ENCODE data around the gene ZC3H15. TPM values are rescaled to one million over a fixed set of nuclear protein-coding genes. Genes with fewer than 3 reads are reported as not detected.

The ZC3H15 gene
- polyA plus RNA-seq, 3 donors, result 39.3 to 50.3 (median 48.8) TPM

DNA sequence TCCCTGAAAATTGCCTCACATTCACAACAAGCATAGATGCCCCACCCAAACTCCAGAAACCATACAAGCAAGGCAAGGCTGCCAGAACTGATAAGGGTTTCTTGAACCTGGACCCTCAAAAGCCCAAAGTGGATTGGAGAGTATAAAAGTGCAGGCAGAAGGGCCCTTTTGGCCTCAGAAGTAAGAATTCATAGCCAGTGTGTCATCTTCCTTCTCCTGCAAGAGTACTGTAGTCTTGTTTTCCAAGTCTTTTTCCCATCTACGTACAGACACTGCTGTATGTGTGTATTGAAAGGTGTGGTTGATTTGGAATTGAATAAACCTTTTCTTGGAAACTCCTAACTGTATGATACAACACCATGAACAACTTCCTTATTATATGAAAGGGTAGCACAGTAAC, 46.8 kb downstream of the ZC3H15 start:
- H3K27ac ChIP-seq (ENCODE audit: low read depth, low read length), result no peak overlapping the region
- 71 to 90% (median 81%) methylated on average over 1 of the region's 1 CpG for WGBS, 3 donors

GRCh38 chr2:186533717-186534116, 47.7 kb downstream of the ZC3H15 start:
- H3K27ac ChIP-seq (ENCODE audit: low read depth, low read length), result no peak overlapping the region

- 80 to 86% (median 82%) methylated on average over 3 of the region's 3 CpGs for WGBS, 3 donors
- H3K27ac ChIP-seq (ENCODE audit: low read depth, low read length), result no peak overlapping the region
Measured at GRCh38 chr2:186534406-186534805, 48.3 kb downstream of the ZC3H15 start.

DNA sequence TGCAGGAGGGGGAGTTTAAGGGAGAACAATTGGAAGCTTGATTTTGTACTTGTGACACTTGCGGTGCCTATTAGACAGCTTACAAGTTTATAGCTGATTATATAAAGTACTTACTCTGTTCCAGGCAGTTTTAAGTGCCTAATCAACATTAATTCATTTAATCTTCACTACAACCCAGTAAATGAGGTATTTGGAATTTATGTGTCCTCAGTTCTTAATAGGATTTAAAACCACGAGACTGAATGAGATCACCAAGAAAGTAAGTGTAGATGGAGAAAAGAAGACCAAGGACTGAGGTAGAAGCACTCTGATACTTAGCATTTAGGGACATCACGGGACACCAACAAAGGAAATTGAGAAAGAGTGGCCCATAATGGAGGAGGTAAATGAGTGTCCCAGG, 49.8 kb downstream of the ZC3H15 start:
- H3K27ac ChIP-seq (ENCODE audit: low read depth, low read length), result no peak overlapping the region
- WGBS, 3 donors, result 95 to 97% (median 96%) methylated on average over 3 of the region's 3 CpGs

GRCh38 chr2:186537019-186537418, 51.0 kb downstream of the ZC3H15 start:
- WGBS, 3 donors, result 86 to 88% (median 88%) methylated on average over 4 of the region's 4 CpGs
- no peak overlapping the region for H3K27ac ChIP-seq (ENCODE audit: low read depth, low read length)

GRCh38 chr2:186540941-186541340, 54.9 kb downstream of the ZC3H15 start:
- H3K27ac ChIP-seq (ENCODE audit: low read depth, low read length), result no peak overlapping the region
- WGBS, 3 donors, result 83 to 91% (median 83%) methylated on average over 4 of the region's 4 CpGs

GRCh38 chr2:186542002-186542401, 55.9 kb downstream of the ZC3H15 start:
- 85 to 93% (median 91%) methylated on average over 4 of the region's 4 CpGs for WGBS, 3 donors
- H3K27ac ChIP-seq (ENCODE audit: low read depth, low read length), result no peak overlapping the region

DNA sequence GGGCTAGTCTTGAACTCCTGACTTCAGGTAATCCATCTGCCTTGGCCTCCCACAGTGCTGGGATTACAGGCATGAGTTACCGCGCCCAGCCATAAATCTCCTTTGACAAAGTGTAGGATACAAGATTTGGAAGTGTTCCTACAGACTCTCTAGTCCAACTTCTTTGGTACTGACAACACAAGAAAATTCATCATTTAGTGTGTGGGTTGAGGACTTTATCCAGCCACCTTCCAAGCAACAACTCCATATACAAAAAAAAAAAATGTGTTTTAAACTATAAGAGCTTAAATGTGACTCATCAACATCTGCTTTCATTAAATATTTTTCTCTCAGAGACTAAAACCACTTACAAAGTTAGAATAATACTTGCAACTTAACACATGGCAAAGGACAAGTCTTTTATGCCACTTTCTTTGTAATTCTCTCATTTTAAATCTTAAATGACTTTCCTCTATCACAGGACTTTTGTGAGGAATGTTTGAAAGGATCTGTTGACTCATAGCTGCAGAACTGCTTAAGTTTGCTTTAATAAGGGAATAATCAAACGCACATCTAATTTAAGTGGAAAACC, 57.6 kb downstream of the ZC3H15 start:
- WGBS, 3 donors, result 64 to 83% (median 65%) methylated on average over 3 of the region's 3 CpGs
- H3K27ac ChIP-seq (ENCODE audit: low read depth, low read length), result no peak overlapping the region

GRCh38 chr2:186544255-186544675, 58.2 kb downstream of the ZC3H15 start:
- no peak overlapping the region for H3K27ac ChIP-seq (ENCODE audit: low read depth, low read length)
- 60 to 80% (median 67%) methylated on average over 1 of the region's 1 CpG for WGBS, 3 donors

DNA sequence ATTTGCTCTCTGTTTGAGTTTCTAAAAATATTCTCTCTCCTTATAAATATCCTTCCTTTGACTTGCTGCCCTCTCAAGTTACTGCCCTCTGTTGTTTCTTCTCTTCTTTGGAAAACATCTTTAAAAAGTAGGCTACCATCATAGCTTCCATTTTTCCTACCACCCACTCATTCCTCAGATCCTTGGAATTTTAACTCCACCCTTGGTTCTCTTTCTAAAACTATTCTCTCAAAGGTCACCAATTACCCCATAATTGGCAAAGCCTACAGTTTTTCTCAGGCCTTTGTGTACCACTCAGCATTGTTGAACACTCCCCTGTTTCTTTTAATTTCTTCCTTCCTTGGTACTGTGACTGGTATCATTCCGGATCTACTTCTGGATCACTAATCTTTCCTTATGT, 60.8 kb downstream of the ZC3H15 start:
- H3K27ac ChIP-seq (ENCODE audit: low read depth, low read length), result no peak overlapping the region
- WGBS, 3 donors, result 0 to 41% (median 2%) methylated on average over 1 of the region's 1 CpG

DNA sequence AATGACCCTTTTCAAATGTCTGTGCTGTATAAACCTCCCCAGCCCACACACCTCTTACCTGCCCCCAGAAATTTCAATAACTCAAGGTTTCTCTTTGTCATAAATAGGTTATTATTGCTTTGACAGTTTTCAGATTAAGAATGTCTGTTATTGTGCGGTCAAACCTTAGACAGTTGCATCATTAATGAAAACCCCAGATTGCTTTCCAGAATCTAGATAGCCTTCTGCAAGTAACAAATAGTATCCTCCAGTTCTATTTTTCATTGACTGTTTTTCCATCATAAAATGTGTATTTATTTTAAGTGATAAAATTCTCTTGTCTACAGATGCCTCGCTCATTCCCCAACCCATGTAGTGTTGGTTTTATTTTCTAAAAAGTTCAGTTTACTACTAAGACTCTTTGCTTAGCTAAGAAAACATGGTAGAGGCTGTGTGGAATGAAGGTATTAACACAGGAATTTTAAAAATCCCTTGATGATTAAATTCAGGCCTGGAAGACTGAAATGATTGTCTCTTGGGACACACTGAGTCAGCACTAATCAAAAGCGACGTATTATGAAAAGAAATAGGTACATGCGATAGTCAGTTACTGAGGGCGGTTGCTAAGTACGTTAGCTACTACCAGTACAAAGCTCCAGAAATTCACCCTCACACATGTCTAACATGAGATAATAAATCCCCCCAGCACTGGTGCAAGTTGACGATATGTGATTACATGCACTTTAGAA, 65.4 kb downstream of the ZC3H15 start:
- WGBS, 3 donors, result 82 to 88% (median 82%) methylated on average over 8 of the region's 8 CpGs

GRCh38 chr2:186554429-186554828, 68.4 kb downstream of the ZC3H15 start:
- no peak overlapping the region for H3K27ac ChIP-seq (ENCODE audit: low read depth, low read length)
- 63 to 73% (median 67%) methylated on average over 1 of the region's 1 CpG for WGBS, 3 donors

More for the DNA sequence above, 65.4 kb downstream of the ZC3H15 start:
- no peak overlapping the region for H3K27ac ChIP-seq (ENCODE audit: low read depth, low read length)

DNA sequence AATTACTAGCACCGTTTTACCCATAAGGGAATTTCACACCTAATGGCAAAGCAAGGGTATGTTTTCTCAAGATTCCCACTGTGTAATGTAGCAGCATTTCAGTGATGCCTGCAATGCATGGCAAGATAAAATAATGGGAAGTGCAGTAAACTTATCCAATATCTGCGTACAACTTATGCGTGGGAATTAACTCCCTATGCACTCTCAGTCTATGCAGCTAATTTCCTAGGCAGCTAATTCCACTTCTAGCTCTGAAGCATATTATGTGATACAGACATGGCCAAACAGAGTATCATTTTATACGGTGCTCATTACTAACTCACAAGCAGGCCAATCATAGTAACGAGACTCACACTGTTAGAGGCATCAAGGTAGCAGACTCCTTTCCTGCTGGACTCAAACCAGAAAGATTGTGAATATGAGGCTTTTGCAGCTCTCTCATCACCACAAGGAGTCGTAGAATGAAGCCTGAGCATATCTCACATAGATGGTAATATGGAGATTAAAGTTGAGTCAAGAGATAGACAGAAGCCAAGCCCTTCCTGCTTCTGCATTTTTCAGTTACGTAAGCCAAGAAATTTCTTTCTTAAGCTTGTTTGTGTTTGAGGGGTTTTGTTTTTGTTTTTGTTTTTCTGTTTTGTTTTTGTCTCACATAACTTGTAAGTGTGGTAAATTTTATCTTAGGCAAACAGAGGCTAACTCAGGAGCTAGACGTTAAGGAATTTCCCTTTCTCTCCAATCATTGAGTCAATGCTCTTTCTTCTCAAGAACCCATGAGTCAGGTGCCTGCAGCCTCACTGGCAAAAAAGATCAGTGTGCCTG, 69.0 kb downstream of the ZC3H15 start:
- 75 to 76% (median 75%) methylated on average over 8 of the region's 8 CpGs for WGBS, 3 donors
- no peak overlapping the region for H3K27ac ChIP-seq (ENCODE audit: low read depth, low read length)

DNA sequence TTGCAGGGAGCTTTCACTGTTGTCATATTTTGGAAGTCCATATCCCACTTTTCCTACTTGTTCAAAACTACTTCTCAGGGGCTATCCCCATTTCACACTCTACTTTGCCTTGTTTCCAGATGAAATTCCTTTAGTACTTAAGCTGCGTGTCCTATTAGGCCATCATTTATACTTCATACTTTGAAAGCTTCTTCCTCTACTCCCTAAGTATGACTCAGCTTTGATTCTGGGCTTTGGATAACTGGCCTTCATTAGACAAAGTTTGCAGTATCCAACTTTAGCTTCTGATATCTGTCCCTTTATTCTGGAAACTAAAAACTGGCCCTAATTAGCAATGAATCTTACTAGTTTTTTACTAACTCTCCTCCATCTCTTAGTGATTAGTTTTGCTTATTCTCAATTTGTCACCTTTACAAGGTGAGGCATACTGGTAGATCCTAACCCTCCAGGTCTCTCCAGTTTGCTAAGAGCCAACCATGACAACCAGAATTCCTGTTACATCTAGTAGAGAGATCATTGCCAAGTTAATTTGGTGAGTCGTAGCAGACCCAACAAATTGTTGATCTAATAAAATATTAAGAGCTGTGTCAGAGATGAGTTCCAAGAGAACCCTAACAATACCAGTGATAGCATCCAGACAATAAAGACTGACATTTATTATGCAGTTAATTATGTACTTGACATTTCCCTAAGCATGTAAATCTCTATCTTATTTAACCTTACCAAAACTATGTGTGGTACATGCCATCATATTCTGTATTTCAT, 72.6 kb downstream of the ZC3H15 start:
- WGBS, 3 donors, result 67 to 82% (median 69%) methylated on average over 2 of the region's 2 CpGs
- no peak overlapping the region for H3K27ac ChIP-seq (ENCODE audit: low read depth, low read length)

Other genes starting within 250 kb of the ZC3H15 start
- gene ITGAV, start 103.8 kb downstream of the ZC3H15 start, polyA plus RNA-seq, result 10 to 100 TPM; 10.7 to 33.2 (median 16.6) TPM
- 1 to 10 TPM in 2 of 3 donors, under 1 TPM in 1; 0.46 to 2.5 (median 1.2) TPM for gene FAM171B, start 207.8 kb downstream of the ZC3H15 start, polyA plus RNA-seq

Measured in adipose tissue (tissue), 3 donors.